SU-DHL-6 (cell line): Measurements from ENCODE around the gene RASAL1.

ENCODE experiments used
- H2AFZ ChIP-seq: fragments of 200-600 bp; sonication (generic); 2 replicates; pipeline ENCODE4 v1.6.1; 2014; ENCODE audit warnings: low read depth, mild to moderate bottlenecking, moderate library complexity, mixed read lengths, antibody characterized with exemption, low read length; ENCODE audit not compliant: severe bottlenecking
- H3F3A ChIP-seq: fragments of 200-600 bp; shearing (Covaris generic); 2 replicates; pipeline ENCODE4 v1.6.0; 2016; ENCODE audit warnings: antibody characterized with exemption, mild to moderate bottlenecking; ENCODE audit not compliant: insufficient read depth
- H3K27ac ChIP-seq: fragments of 200-600 bp; sonication (generic); 2 replicates; pipeline ENCODE4 v1.5.1; 2016; ENCODE audit warnings: low read depth, mild to moderate bottlenecking, low read length, moderate library complexity, mixed read lengths
- H3K27me3 ChIP-seq: fragments of 200-600 bp; sonication (generic), shearing (Covaris generic); 2 replicates; pipeline ENCODE4 v1.6.0; 2014; ENCODE audit warnings: mild to moderate bottlenecking, low read length
- H3K36me3 ChIP-seq: fragments of 200-600 bp; sonication (generic); 2 replicates; pipeline ENCODE4 v1.6.1; 2014; ENCODE audit warnings: mild to moderate bottlenecking, low read length, mixed read lengths
- H3K4me2 ChIP-seq: fragments of 300-600, 200-600 bp; shearing (Covaris generic), sonication (generic); 2 replicates; pipeline ENCODE4 v1.6.0; 2014; ENCODE audit warnings: low read length, low read depth, mild to moderate bottlenecking; ENCODE audit not compliant: poor library complexity, severe bottlenecking
- H3K4me3 ChIP-seq: fragments of 200-600 bp; sonication (generic); 2 replicates; pipeline ENCODE4 v1.5.1; 2014; ENCODE audit warnings: antibody characterized with exemption, low read length, mild to moderate bottlenecking, mixed read lengths; ENCODE audit not compliant: insufficient read depth, poor library complexity, severe bottlenecking
- H3K79me2 ChIP-seq: fragments of 200-600 bp; sonication (generic); 2 replicates; pipeline ENCODE4 v1.6.1; 2014; ENCODE audit warnings: mild to moderate bottlenecking, low read length, moderate library complexity; ENCODE audit not compliant: insufficient read depth
- H3K9ac ChIP-seq: fragments of 200-600 bp; sonication (generic); 2 replicates; pipeline ENCODE4 v1.7.0; 2014; ENCODE audit warnings: mild to moderate bottlenecking, low read length
- H3K9me2 ChIP-seq: fragments of 200-600 bp; sonication (generic); replicated peaks from 2 replicates; pipeline ENCODE4 v1.6.1; 2014; ENCODE audit warnings: low read length; ENCODE audit not compliant: insufficient read depth
- H3K9me3 ChIP-seq: fragments of 200-600 bp; sonication (generic); 2 replicates; pipeline ENCODE4 v1.6.1; 2014; ENCODE audit warnings: low read length, mixed read lengths; ENCODE audit not compliant: insufficient read depth
- H4K20me1 ChIP-seq: fragments of 200-600 bp; sonication (generic); 2 replicates; pipeline ENCODE4 v1.6.1; 2014; ENCODE audit warnings: low read depth, mild to moderate bottlenecking, antibody characterized with exemption, low read length, moderate library complexity, mixed read lengths
- EZH2phosphoT487 ChIP-seq: fragments of 200-600 bp; sonication (generic), shearing (Covaris generic); conservative IDR thresholded peaks from 2 replicates; pipeline ENCODE4 v1.6.1; 2018; ENCODE audit warnings: mild to moderate bottlenecking, antibody characterized with exemption, low read length, moderate library complexity, mixed read lengths
- TF ChIP-seq, protein P1 (sequence below): fragments of 200-600 bp; sonication (generic); IDR thresholded peaks from one replicate; pipeline ENCODE4 v1.5.1; 2017; ENCODE audit warnings: antibody characterized with exemption, mild to moderate bottlenecking, low read length, moderate library complexity; ENCODE audit not compliant: insufficient read depth, poor library complexity, severe bottlenecking

Gene RASAL1

DNA sequence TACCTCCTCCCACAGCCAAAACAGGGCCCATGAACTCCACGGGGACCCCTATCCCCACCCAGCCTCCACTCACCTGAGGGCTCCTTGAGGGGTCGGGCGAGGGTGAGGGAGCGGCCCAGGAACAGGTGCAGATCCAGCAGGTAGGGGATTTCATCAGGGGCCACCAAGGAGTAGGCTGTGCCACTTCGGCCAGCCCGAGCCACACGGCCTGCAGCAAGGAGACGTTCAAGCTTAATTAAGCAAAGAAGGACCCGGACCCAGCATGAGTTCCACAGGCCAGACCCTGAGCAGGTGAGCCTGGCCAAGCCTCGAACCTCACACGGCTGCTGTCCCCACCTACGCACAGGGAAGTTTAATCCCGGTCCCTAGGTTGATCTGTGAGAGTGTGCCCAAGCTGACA lies 34.1 kb upstream of the RASAL1 start:
- TF ChIP-seq EZH2phosphoT487, result no peak
- TF ChIP-seq, protein P1, sequence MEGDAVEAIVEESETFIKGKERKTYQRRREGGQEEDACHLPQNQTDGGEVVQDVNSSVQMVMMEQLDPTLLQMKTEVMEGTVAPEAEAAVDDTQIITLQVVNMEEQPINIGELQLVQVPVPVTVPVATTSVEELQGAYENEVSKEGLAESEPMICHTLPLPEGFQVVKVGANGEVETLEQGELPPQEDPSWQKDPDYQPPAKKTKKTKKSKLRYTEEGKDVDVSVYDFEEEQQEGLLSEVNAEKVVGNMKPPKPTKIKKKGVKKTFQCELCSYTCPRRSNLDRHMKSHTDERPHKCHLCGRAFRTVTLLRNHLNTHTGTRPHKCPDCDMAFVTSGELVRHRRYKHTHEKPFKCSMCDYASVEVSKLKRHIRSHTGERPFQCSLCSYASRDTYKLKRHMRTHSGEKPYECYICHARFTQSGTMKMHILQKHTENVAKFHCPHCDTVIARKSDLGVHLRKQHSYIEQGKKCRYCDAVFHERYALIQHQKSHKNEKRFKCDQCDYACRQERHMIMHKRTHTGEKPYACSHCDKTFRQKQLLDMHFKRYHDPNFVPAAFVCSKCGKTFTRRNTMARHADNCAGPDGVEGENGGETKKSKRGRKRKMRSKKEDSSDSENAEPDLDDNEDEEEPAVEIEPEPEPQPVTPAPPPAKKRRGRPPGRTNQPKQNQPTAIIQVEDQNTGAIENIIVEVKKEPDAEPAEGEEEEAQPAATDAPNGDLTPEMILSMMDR, result no peak
- Histone ChIP-seq H3K4me3 (no peak overlapping the region), H3K36me3 (peaks cover 10% of the 10 kb centered on the region), H3K9me2 (no peaks in the 10 kb centered on the region), H3K27me3 (no peaks in the 10 kb centered on the region), H3K9ac (no peak overlapping the region), H4K20me1 (no peaks in the 10 kb centered on the region), H2AFZ (no peak overlapping the region), H3K9me3 (no peaks in the 10 kb centered on the region), H3K27ac (peak overlapping the region; percentile 93), H3K79me2 (no peaks in the 10 kb centered on the region), H3F3A (peaks cover 17% of the 10 kb centered on the region), H3K4me2 (no peak overlapping the region)

DNA sequence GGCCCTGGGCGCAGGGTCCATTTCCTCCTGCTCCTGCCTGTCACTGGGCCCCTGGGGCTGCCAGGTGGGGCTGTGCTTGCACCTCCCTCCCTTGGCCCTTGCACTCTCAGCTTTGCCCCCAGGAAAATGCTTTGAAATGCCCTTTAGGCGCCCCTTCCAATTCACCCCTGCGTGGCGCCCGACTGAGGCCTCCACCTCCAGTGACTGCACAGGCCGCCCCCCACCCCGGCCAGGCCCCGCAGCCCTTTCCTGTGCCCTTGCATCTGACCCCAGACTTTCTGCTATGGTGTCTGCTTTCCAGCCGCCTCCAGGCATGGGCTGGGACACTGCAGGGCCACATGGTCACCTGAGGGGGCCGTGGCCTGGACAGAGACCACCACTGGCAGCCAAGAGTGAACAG lies 32.3 kb upstream of the RASAL1 start:
- Histone ChIP-seq H3F3A (peaks cover 3% of the 10 kb centered on the region; the same call in 1 of the 2 replicates), H3K4me3 (no peak overlapping the region), H2AFZ (no peak overlapping the region), H3K27ac (no peak overlapping the region), H3K27me3 (no peaks in the 10 kb centered on the region), H3K9ac (no peak overlapping the region), H3K9me2 (no peaks in the 10 kb centered on the region), H3K36me3 (peaks cover 10% of the 10 kb centered on the region), H3K4me2 (no peak overlapping the region), H4K20me1 (no peaks in the 10 kb centered on the region), H3K79me2 (no peaks in the 10 kb centered on the region), H3K9me3 (no peaks in the 10 kb centered on the region)
- TF ChIP-seq EZH2phosphoT487, result no peak
- TF ChIP-seq, protein P1, result no peak

DNA sequence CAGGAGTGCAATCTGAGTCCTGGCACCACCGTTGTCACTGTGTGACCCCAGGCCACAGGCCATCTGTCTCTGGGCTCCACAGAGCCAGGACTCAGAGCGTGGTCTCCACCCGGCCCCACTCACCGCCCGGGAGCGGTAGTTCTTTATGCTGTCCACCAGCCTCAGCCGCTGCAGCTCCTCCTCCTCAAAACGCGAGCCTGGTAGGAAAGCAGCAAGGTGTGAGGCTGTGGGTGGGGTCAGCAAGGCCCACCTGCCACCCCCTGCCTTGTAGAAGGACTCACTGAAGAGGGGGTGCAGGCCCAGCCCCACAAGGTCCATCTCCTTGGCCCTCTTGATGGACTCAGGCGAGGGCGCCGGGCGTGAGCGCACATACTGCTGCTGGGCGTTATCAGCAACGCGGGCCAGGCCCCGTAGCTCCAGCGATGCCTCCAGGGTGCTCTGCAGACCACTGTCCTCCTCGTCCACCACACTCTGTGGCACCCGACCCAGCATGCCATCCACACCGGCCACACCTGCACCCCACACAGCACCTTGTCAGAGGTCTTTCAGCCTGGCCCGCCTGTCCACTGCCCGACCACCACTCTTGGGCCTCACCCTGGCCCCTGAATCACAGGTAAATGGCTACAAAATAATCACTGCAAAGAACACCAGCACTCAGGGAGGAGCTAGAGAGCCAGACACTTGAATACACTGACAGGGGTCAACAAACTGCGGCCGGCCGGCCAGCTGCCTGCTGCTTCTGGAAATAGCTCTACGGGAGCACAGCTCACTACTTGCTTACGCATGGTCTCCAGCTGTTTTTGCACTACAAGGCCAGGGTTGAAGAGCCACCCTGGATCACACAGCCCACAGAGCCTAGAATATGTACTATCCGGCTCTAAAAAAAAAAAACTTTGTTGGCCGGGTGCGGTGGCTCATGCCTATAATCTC lies 30.2 kb upstream of the RASAL1 start:
- Histone ChIP-seq H2AFZ (no peak overlapping the region), H3K27ac (no peak overlapping the region), H3K9ac (no peak overlapping the region), H3K4me3 (no peak overlapping the region), H3F3A (no peaks in the 10 kb centered on the region; the same call in 1 of the 2 replicates), H3K36me3 (no peaks in the 10 kb centered on the region; the same call in 1 of the 2 replicates), H3K9me2 (no peaks in the 10 kb centered on the region), H3K79me2 (no peaks in the 10 kb centered on the region), H4K20me1 (no peaks in the 10 kb centered on the region), H3K27me3 (no peaks in the 10 kb centered on the region), H3K9me3 (no peaks in the 10 kb centered on the region), H3K4me2 (no peak overlapping the region)
- no peak for TF ChIP-seq EZH2phosphoT487
- TF ChIP-seq, protein P1, result no peak
